Karpas-422 (cell line): Measurements from ENCODE around the gene GRAP2. TPM values are rescaled to one million over a fixed set of nuclear protein-coding genes. Genes with fewer than 3 reads are reported as not detected.

ENCODE experiments used
- DNase-seq: peaks from one replicate; pipeline ENCODE4 v3.0.0-alpha.2; 2015
- H2AFZ ChIP-seq: fragments of 200-600 bp; sonication (generic); 2 replicates; pipeline ENCODE4 v1.6.1; 2014; ENCODE audit warnings: antibody characterized with exemption, low read length, mixed read lengths
- H3K27ac ChIP-seq: fragments of 200-600 bp; sonication (generic); 2 replicates; pipeline ENCODE4 v1.5.1; 2014; ENCODE audit warnings: mild to moderate bottlenecking, low read length, moderate library complexity
- H3K27me3 ChIP-seq: fragments of 200-600 bp; sonication (generic); 2 replicates; pipeline ENCODE4 v1.6.1; 2014; ENCODE audit warnings: low read length, mixed read lengths
- H3K36me3 ChIP-seq: fragments of 200-600 bp; sonication (generic); 2 replicates; pipeline ENCODE4 v1.6.1; 2014; ENCODE audit warnings: low read length, mixed read lengths; ENCODE audit not compliant: insufficient read depth
- H3K4me1 ChIP-seq: fragments of 200-600 bp; sonication (generic); 2 replicates; pipeline ENCODE4 v1.6.1; 2014; ENCODE audit warnings: mild to moderate bottlenecking, low read length, mixed read lengths
- H3K4me2 ChIP-seq: fragments of 200-600 bp; sonication (generic); 2 replicates; pipeline ENCODE4 v1.6.1; 2014; ENCODE audit warnings: low read length, low read depth, mild to moderate bottlenecking; ENCODE audit not compliant: poor library complexity, severe bottlenecking
- H3K4me3 ChIP-seq: fragments of 200-600 bp; sonication (generic); 2 replicates; pipeline ENCODE4 v1.5.1; 2014; ENCODE audit warnings: mild to moderate bottlenecking, antibody characterized with exemption, low read length, mixed read lengths
- H3K79me2 ChIP-seq: fragments of 200-600 bp; sonication (generic); 2 replicates; pipeline ENCODE4 v1.6.1; 2014; ENCODE audit warnings: mild to moderate bottlenecking, low read length, mixed read lengths
- H3K9ac ChIP-seq: fragments of 200-600 bp; sonication (generic); 2 replicates; pipeline ENCODE4 v1.6.0; 2014; ENCODE audit warnings: low read length
- H3K9me2 ChIP-seq: fragments of 200-600 bp; sonication (generic), shearing (Covaris generic); replicated peaks from 2 replicates; pipeline ENCODE4 v1.6.0; 2014; ENCODE audit warnings: mild to moderate bottlenecking, low read length, moderate library complexity; ENCODE audit not compliant: insufficient read depth
- H3K9me3 ChIP-seq: fragments of 300-700, 200-600 bp; sonication (generic); 2 replicates; pipeline ENCODE4 v1.6.1; 2014; ENCODE audit warnings: low read length, mixed read lengths
- H4K20me1 ChIP-seq: fragments of 200-600 bp; sonication (generic); 2 replicates; pipeline ENCODE4 v1.6.1; 2014; ENCODE audit warnings: mild to moderate bottlenecking, antibody characterized with exemption, low read length, low read depth; ENCODE audit not compliant: insufficient read depth
- total RNA-seq: library from RNA; depleted of rRNA; stranded (reverse); fragments of >200 nt; shearing (Covaris generic); gene quantifications from 2 replicates; pipeline ENCODE4 v1.2.3, GENCODE V29; 2014; ENCODE audit warnings: low replicate concordance

The GRAP2 gene
- total RNA-seq, 1 experiment from 2014 or later, result not detected

DNA sequence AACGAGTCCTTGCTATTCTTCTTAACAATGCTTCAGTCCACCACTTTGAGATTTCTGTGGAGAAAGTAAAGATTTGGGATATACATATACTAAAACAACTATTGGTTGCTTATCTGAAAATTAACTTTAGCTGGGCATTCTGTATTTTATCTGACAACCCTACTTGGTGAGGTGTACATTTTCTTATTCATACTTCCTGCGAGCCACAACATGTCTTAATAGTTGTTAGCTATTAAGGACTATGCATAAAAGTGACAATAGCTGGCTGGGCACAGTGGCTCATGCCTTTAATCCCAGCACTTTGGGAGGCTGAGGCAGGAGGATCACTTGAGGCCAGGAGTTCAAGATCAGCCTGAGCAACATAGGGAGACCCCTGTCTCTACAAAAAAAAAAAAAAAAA lies 31.3 kb downstream of the GRAP2 start:
- no peaks in the 10 kb centered on the region for H3K4me1 ChIP-seq
- H3K9me2 ChIP-seq, result no peaks in the 10 kb centered on the region
- no peaks in the 10 kb centered on the region for H3K36me3 ChIP-seq
- H3K9ac ChIP-seq, result no peak overlapping the region
- H3K4me3 ChIP-seq, result no peak overlapping the region
- no peak overlapping the region for H3K27ac ChIP-seq
- no peaks in the 10 kb centered on the region for H3K9me3 ChIP-seq
- H3K79me2 ChIP-seq, result no peaks in the 10 kb centered on the region
- no peak for DNase-seq
- H3K27me3 ChIP-seq, result no peaks in the 10 kb centered on the region
- H3K4me2 ChIP-seq, result no peak overlapping the region
- no peaks in the 10 kb centered on the region for H4K20me1 ChIP-seq
- no peak overlapping the region for H2AFZ ChIP-seq

- Histone ChIP-seq H3K9me3 (no peaks in the 10 kb centered on the region), H3K27me3 (no peaks in the 10 kb centered on the region), H3K4me2 (no peak overlapping the region), H3K9me2 (no peaks in the 10 kb centered on the region), H3K9ac (no peak overlapping the region), H3K36me3 (no peaks in the 10 kb centered on the region), H3K79me2 (no peaks in the 10 kb centered on the region), H3K4me1 (no peaks in the 10 kb centered on the region), H3K27ac (no peak overlapping the region), H4K20me1 (no peaks in the 10 kb centered on the region), H3K4me3 (no peak overlapping the region), H2AFZ (no peak overlapping the region)
- DNase-seq, result peak; percentile 87
Measured at GRCh38 chr22:39932918-39933649, 32.2 kb downstream of the GRAP2 start.

GRCh38 chr22:39933741-39934140 lies 32.9 kb downstream of the GRAP2 start:
- H3K4me1 ChIP-seq, result no peaks in the 10 kb centered on the region
- H3K4me3 ChIP-seq, result no peak overlapping the region
- H3K79me2 ChIP-seq, result no peaks in the 10 kb centered on the region
- H3K9me3 ChIP-seq, result no peaks in the 10 kb centered on the region
- H3K9me2 ChIP-seq, result no peaks in the 10 kb centered on the region
- no peak overlapping the region for H3K27ac ChIP-seq
- no peaks in the 10 kb centered on the region for H3K27me3 ChIP-seq
- no peak overlapping the region for H3K4me2 ChIP-seq
- H2AFZ ChIP-seq, result no peak overlapping the region
- no peaks in the 10 kb centered on the region for H3K36me3 ChIP-seq
- no peak overlapping the region for H3K9ac ChIP-seq
- no peaks in the 10 kb centered on the region for H4K20me1 ChIP-seq
- DNase-seq, result no peak

GRCh38 chr22:39935116-39935515 lies 34.2 kb downstream of the GRAP2 start:
- Histone ChIP-seq H4K20me1 (no peaks in the 10 kb centered on the region), H3K4me3 (no peak overlapping the region), H3K79me2 (no peaks in the 10 kb centered on the region), H3K9ac (no peak overlapping the region), H2AFZ (no peak overlapping the region), H3K27me3 (no peaks in the 10 kb centered on the region), H3K36me3 (no peaks in the 10 kb centered on the region), H3K9me3 (no peaks in the 10 kb centered on the region), H3K4me1 (no peaks in the 10 kb centered on the region), H3K4me2 (no peak overlapping the region), H3K27ac (no peak overlapping the region), H3K9me2 (no peaks in the 10 kb centered on the region)
- DNase-seq, result no peak

- H3K4me1 ChIP-seq, result no peaks in the 10 kb centered on the region
Measured at GRCh38 chr22:39935612-39936011, 34.7 kb downstream of the GRAP2 start.

GRCh38 chr22:39936523-39937145 lies 35.8 kb downstream of the GRAP2 start:
- H3K4me3 ChIP-seq, result no peak overlapping the region
- DNase-seq, result no peak

More at GRCh38 chr22:39935612-39936011, 34.7 kb downstream of the GRAP2 start:
- no peaks in the 10 kb centered on the region for H3K36me3 ChIP-seq
- H3K27me3 ChIP-seq, result no peaks in the 10 kb centered on the region
- no peaks in the 10 kb centered on the region for H3K9me2 ChIP-seq
- H2AFZ ChIP-seq, result no peak overlapping the region
- H3K9ac ChIP-seq, result no peak overlapping the region
- H4K20me1 ChIP-seq, result no peaks in the 10 kb centered on the region
- H3K4me2 ChIP-seq, result no peak overlapping the region
- no peak overlapping the region for H3K4me3 ChIP-seq
- no peak overlapping the region for H3K27ac ChIP-seq
- no peaks in the 10 kb centered on the region for H3K9me3 ChIP-seq
- H3K79me2 ChIP-seq, result no peaks in the 10 kb centered on the region
- DNase-seq, result no peak

GRCh38 chr22:39937906-39938305 lies 37.0 kb downstream of the GRAP2 start:
- Histone ChIP-seq H3K4me1 (no peaks in the 10 kb centered on the region; the same call in 1 of the 2 replicates), H3K27me3 (no peaks in the 10 kb centered on the region), H2AFZ (no peak overlapping the region), H3K79me2 (no peaks in the 10 kb centered on the region), H3K9me3 (no peaks in the 10 kb centered on the region), H3K9ac (no peak overlapping the region), H3K27ac (no peak overlapping the region), H3K36me3 (no peaks in the 10 kb centered on the region), H3K4me3 (no peak overlapping the region), H3K9me2 (no peaks in the 10 kb centered on the region), H4K20me1 (no peaks in the 10 kb centered on the region), H3K4me2 (no peak overlapping the region)
- no peak for DNase-seq

More at GRCh38 chr22:39936523-39937145, 35.8 kb downstream of the GRAP2 start:
- H3K4me1 ChIP-seq, result no peaks in the 10 kb centered on the region; the same call in 1 of the 2 replicates
- no peaks in the 10 kb centered on the region for H3K36me3 ChIP-seq
- no peaks in the 10 kb centered on the region for H3K9me3 ChIP-seq
- H3K9ac ChIP-seq, result no peak overlapping the region
- H3K27me3 ChIP-seq, result no peaks in the 10 kb centered on the region
- no peak overlapping the region for H2AFZ ChIP-seq
- no peaks in the 10 kb centered on the region for H4K20me1 ChIP-seq
- no peaks in the 10 kb centered on the region for H3K9me2 ChIP-seq
- H3K79me2 ChIP-seq, result no peaks in the 10 kb centered on the region
- no peak overlapping the region for H3K4me2 ChIP-seq
- no peak overlapping the region for H3K27ac ChIP-seq

DNA sequence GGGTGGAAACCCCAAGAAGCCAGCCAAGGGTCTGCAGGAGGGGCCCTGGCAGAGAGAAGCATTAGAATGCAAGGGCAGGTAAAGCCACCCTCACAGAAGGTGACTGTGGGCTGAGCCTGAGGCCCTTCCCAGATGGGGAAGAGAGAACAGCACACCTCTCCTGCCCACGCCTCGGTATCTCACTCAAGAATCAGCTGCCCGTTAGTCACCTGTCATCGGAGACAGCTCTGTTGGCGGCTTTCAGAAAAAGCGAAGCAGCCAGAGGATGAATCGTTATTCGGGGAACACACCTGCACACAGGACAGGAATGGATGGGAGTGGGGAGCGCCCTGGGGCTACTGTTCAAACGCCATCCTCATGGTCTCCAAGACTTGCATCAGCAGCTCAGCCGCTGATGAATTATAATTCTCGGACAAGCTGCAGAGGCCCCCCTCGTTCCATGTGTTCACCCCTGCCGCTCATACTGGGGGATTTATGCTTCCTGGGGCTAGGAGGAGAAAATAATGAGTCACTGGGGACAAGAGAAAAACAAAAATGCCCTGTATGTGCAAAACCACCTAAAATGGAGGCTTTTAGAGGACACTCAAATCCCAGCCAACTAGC lies 37.7 kb downstream of the GRAP2 start:
- peaks cover 4% of the 10 kb centered on the region for H3K4me1 ChIP-seq
- H3K9ac ChIP-seq, result no peak overlapping the region
- H4K20me1 ChIP-seq, result no peaks in the 10 kb centered on the region
- H2AFZ ChIP-seq, result no peak overlapping the region
- no peaks in the 10 kb centered on the region for H3K79me2 ChIP-seq
- no peak overlapping the region for H3K4me2 ChIP-seq
- H3K9me3 ChIP-seq, result no peaks in the 10 kb centered on the region
- H3K27ac ChIP-seq, result no peak overlapping the region
- H3K4me3 ChIP-seq, result no peak overlapping the region
- no peak for DNase-seq
- H3K27me3 ChIP-seq, result no peaks in the 10 kb centered on the region
- no peaks in the 10 kb centered on the region for H3K9me2 ChIP-seq
- no peaks in the 10 kb centered on the region for H3K36me3 ChIP-seq
